GM10266 (cell line): ENCODE measurements around the gene CCR2.

Experiments
- DNase-seq: peaks from one replicate; pipeline ENCODE4 v3.0.0; 2012; ENCODE audit errors: extremely low spot score
- TF ChIP-seq, protein P1 (sequence below): IDR thresholded peaks from 2 replicates; pipeline ENCODE4 v1.5.1; 2012; ENCODE audit warnings: mild to moderate bottlenecking, low read depth; ENCODE audit not compliant: control insufficient read depth, insufficient read depth; ENCODE audit errors: missing control alignments

Gene CCR2

DNA sequence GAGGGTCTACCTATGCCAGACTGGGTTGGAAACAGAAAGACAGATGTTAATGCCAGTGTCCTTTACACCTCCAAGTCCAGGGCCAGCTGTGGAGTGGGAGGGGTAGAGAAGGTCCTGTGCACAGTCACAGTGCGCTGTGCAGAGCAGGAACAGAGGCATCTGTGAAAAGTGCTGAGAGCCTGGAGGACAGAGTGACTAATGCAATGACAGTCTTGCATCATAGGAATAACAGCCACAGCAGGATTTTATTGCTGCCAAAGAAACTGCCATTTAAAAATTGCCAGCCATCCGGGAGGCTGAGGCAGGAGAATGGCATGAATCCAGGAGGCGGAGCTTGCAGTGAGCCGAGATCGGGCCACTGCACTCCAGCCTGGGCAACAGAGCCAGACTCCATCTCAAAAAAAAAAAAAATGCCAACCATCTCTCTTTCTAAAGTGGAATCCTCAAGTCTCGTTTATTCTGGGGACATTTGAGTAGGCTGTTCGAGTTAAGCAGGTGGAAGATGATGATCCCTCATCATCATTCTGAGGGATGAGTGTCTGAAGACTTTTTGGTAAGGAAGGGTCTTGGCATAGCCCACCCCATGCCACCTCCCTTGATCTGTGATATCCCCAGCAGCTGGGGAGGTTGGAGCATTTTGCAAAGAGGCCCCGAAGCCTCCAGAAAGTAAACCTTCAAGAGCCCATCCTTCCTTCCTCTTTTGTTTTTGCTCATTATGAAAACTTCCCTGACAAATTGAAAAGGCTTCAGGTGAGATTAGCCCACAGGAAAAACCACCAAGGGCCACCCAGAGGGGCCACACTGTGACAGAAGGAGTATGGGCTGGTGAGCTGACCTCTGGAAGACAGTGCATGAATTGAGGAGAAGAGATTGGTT is 7.7 kb downstream of the CCR2 start:
- DNase-seq: no peak
- TF ChIP-seq, protein P1, sequence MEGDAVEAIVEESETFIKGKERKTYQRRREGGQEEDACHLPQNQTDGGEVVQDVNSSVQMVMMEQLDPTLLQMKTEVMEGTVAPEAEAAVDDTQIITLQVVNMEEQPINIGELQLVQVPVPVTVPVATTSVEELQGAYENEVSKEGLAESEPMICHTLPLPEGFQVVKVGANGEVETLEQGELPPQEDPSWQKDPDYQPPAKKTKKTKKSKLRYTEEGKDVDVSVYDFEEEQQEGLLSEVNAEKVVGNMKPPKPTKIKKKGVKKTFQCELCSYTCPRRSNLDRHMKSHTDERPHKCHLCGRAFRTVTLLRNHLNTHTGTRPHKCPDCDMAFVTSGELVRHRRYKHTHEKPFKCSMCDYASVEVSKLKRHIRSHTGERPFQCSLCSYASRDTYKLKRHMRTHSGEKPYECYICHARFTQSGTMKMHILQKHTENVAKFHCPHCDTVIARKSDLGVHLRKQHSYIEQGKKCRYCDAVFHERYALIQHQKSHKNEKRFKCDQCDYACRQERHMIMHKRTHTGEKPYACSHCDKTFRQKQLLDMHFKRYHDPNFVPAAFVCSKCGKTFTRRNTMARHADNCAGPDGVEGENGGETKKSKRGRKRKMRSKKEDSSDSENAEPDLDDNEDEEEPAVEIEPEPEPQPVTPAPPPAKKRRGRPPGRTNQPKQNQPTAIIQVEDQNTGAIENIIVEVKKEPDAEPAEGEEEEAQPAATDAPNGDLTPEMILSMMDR: no peak

DNA sequence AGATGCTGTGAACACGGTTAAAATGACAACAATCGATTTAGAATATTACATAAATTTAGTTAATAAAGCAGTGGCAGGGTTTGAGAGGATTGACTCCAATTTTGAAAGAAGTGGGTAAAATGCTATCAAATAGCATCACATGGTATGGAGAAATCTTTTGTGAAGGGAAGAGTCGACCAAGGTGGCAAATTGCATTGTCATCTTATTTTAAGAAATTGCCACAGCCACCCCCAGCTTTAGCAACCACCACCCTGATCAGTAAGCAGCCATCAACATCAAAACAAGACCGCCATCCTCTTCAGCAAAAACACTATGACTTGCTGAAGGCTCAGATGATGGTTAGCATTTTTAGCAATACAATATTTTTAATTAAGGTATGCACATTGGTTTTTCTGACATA is 11.1 kb downstream of the CCR2 start:
- no peak for DNase-seq
- TF ChIP-seq, protein P1: no peak

DNA sequence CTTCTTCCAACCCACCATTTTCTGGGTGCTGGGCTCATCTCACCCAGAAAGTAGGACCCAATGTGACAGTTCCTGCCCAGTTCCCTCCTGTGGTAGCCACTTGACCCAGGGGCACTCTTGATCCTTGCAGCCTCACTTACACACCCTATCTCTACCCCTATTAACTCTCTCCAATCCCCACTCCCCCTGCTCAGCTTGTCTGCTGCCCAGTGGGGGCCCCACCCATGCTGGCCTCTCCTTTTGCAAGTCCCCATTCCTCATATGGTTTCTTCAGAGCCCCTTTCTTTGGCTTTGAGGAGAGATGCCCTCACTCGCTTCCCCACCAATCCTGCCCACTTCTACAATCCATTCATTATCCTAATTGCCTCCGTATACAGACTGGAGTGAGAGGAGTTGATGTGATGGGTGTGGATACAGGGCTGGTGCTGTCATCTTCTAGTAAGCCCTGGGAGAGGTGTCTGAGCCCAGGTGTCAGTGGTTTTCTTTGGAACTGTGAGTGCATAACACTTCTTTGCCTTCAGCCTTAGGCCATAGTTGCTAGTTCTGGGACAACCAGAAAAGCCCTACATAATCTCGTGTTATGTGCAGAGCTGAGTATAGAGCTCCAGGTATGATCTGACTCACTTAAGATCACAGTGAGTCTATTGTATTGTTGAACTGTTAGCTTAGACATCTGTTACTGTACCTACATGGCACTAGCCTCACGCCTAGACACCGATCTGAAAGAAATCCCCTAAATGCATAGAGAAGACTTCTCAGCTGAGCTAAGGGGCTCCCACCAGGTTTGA is 12.0 kb downstream of the CCR2 start:
- no peak for DNase-seq
- TF ChIP-seq, protein P1: no peak

DNA sequence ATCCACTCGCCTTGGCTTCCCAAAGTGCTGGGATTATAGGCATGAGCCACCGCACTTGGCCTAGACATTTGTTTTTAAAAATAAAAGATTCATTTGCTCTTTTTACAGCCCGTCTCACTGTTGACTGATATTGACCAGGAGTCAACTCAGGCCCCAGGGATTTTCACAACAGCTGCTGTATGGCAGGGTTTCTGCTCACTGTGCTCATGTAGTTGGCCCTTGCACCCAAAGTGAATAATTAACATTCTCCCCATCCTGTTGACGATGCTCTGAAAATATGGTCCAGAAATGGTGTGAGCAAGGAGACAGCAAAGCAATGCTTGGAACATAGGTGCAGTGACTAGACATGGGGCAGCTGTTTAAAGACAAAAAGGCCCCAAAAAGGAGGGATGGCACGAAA is 13.9 kb downstream of the CCR2 start:
- DNase-seq: no peak
- TF ChIP-seq, protein P1: no peak

DNA sequence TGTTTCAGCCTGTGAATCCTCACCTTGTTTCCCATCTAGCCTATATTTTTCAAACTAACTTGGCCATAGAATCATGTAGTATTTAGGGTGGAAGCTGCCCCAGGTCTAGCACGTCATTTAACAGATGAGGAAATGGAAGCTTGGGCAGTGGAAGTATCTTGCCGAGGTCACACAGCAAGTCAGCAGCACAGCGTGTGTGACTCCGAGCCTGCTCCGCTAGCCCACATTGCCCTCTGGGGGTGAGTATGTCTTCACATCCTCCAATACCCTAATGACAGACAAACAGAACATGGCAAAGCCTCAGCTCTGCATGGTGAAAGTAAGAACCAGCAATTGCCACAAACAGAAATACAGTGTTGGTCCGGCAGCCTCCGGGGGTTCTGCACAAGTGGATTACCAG is 14.7 kb downstream of the CCR2 start:
- TF ChIP-seq, protein P1: peak; percentile 46
- DNase-seq: peak; percentile 47

DNA sequence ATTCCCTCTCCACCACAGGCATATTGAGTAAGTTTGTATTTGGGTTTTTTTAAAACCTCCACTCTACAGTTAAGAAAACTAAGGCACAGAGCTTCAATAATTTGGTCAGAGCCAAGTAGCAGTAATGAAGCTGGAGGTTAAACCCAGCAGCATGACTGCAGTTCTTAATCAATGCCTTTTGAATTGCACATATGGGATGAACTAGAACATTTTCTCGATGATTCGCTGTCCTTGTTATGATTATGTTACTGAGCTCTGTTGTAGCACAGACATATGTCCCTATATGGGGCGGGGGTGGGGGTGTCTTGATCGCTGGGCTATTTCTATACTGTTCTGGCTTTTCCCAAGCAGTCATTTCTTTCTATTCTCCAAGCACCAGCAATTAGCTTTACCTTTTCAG is 15.2 kb downstream of the CCR2 start:
- no peak for DNase-seq
- TF ChIP-seq, protein P1: no peak
